Calu3 (cell line): Measurements from ENCODE around the gene HMGA1. TPM values are rescaled to one million over a fixed set of nuclear protein-coding genes. Genes with fewer than 3 reads are reported as not detected.

ENCODE experiments used
- BruUV-seq: library from RNA; stranded (reverse); fragments of 400-500 nt; replicated peaks from 2 replicates; lab custom pipeline; 2021; lab: Mats Ljungman, UMichigan
- CTCF ChIA-PET: fragments of 300-600 bp; sonication (Branson Sonifier 250); formaldehyde crosslinking; loops from one replicate; lab custom pipeline; 2022; ENCODE audit warnings: antibody characterized with exemption; lab: Charles Lee
- DNase-seq: peaks from one replicate; pipeline ENCODE4 v3.0.0; 2022
- H3K27ac Mint-ChIP-seq: one replicate; pipeline ENCODE4 v1.8.0; 2022; ENCODE audit warnings: mixed read lengths; ENCODE audit not compliant: unreplicated experiment
- H3K27me3 Mint-ChIP-seq: one replicate; pipeline ENCODE4 v1.8.0; 2022; ENCODE audit warnings: mixed read lengths; ENCODE audit not compliant: unreplicated experiment
- H3K36me3 Mint-ChIP-seq: one replicate; pipeline ENCODE4 v1.8.0; 2022; ENCODE audit warnings: mild to moderate bottlenecking, moderate library complexity, mixed read lengths; ENCODE audit not compliant: insufficient read depth, unreplicated experiment
- H3K4me1 Mint-ChIP-seq: one replicate; pipeline ENCODE4 v1.8.0; 2022; ENCODE audit warnings: mild to moderate bottlenecking, low read depth, mixed read lengths; ENCODE audit not compliant: unreplicated experiment
- H3K4me3 Mint-ChIP-seq: one replicate; pipeline ENCODE4 v1.8.0; 2022; ENCODE audit warnings: mild to moderate bottlenecking, low read depth, moderate library complexity, mixed read lengths; ENCODE audit not compliant: unreplicated experiment
- H3K9me3 Mint-ChIP-seq: one replicate; pipeline ENCODE4 v1.8.0; 2022; ENCODE audit warnings: low read depth, mixed read lengths; ENCODE audit not compliant: unreplicated experiment
- intact Hi-C: fragments of 100-400 bp; cut with micrococcal nuclease; formaldehyde crosslinking; loops from one replicate; pipeline ENCODE4 v1.10.0; 2022; ENCODE audit not compliant: unreplicated experiment
- total RNA-seq: library from RNA; stranded (reverse); gene quantifications from 2 replicates; pipeline ENCODE4 v1.2.3, GENCODE V29; 2022
- TF ChIP-seq, protein P1 (sequence below): fragments of 200-600 bp; IDR thresholded peaks from one replicate; pipeline ENCODE4 v1.8.0; 2022; ENCODE audit warnings: antibody characterized with exemption; ENCODE audit not compliant: unreplicated experiment

The HMGA1 gene
- total RNA-seq, 1 experiment from 2014 or later: 1,138 TPM

- Mint-ChIP-seq H3K4me3 (no peak overlapping the region), H3K27ac (no peak overlapping the region), H3K27me3 (no peaks in the 10 kb centered on the region), H3K9me3 (no peaks in the 10 kb centered on the region), H3K36me3 (peaks cover 12% of the 10 kb centered on the region), H3K4me1 (peaks cover 8% of the 10 kb centered on the region)
- BruUV-seq: no TSS peak
- no peak for DNase-seq
- intact Hi-C loops: no loop called here
- CTCF ChIA-PET: no interaction called here
- TF ChIP-seq, protein P1, sequence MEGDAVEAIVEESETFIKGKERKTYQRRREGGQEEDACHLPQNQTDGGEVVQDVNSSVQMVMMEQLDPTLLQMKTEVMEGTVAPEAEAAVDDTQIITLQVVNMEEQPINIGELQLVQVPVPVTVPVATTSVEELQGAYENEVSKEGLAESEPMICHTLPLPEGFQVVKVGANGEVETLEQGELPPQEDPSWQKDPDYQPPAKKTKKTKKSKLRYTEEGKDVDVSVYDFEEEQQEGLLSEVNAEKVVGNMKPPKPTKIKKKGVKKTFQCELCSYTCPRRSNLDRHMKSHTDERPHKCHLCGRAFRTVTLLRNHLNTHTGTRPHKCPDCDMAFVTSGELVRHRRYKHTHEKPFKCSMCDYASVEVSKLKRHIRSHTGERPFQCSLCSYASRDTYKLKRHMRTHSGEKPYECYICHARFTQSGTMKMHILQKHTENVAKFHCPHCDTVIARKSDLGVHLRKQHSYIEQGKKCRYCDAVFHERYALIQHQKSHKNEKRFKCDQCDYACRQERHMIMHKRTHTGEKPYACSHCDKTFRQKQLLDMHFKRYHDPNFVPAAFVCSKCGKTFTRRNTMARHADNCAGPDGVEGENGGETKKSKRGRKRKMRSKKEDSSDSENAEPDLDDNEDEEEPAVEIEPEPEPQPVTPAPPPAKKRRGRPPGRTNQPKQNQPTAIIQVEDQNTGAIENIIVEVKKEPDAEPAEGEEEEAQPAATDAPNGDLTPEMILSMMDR: no peak
Measured at GRCh38 chr6:34280216-34280615, 43.5 kb downstream of the HMGA1 start.

DNA sequence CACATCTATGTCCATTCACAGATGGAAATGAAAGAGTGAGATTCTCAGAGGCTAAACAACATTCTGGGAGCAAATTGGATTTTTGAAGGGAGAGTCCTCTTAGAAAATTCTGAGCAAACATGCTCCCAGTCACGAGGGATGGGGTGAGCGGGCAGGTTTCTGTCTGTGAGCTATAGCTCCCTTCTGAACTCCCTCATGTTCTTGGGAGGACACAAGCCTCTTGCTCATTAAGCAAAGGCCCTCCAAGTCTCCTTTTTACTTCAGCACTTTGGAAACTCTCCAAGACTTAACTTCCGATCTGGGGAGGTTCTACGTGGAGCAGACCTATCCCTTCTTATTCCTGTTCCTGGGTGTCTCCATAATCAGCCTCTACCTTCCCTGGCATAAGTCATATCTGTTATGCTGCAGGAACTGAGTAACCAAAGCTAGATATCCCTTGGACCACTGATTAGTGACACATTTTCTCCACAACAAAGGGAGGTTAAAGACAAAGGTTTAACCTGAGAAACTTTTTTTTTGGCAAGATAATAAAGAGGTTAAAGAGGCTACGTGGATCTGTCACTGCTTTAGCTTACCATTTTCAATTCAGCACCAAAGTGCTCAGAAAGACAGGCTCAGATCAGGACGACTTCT is 45.1 kb downstream of the HMGA1 start:
- TF ChIP-seq, protein P1: no peak
- no TSS peak for BruUV-seq
- Mint-ChIP-seq H3K27me3 (no peaks in the 10 kb centered on the region), H3K9me3 (no peaks in the 10 kb centered on the region), H3K27ac (no peak overlapping the region), H3K36me3 (peaks cover 21% of the 10 kb centered on the region), H3K4me1 (peaks cover 8% of the 10 kb centered on the region), H3K4me3 (no peak overlapping the region)
- DNase-seq: no peak
- CTCF ChIA-PET: interaction anchor here (1.4 kb wide), 1 partner anchor 12 kb away, joined by 3 read pairs; no protein-coding TSS in a partner anchor
- intact Hi-C loops: no loop called here

DNA sequence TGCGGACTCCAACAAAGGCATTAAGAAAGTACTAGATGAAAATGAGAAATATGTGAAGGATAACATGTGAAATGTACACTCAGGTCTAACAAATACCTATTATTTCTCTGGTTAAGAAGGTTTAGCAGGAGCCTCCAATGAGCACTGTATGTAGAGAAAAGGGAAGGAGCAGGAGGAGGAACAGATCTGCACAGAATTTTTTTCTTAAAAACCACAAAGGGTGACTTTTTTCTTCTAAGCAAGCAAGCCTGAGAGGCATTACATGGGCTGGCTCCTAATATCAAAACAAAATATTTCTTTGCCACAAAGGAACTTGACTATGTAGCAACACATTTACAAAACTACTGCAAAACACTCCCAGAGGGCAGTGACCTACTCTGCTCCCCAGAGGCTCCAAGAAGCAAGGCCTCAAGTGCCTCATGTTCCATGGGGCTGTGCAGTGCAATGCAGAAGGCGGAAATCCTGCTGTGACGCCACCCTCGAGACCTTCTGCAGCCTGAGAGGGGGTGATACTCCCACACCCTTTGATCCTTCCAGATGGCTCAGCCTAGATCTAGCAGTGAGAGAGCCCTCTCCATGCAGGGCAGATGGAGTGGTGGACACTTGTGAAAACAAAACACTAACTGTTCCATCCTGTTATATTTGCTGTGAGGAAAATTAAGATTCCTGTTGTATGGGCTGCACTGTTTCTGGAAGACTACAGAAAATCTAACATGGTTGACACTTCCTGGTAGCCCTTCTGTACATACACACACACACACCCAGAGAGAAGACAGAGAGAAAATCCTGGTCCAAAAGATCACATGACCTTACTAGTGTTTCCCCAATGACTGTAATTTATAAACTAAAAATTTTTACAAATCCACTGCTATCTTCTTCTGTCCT is 48.1 kb downstream of the HMGA1 start:
- Mint-ChIP-seq H3K36me3 (peaks cover 40% of the 10 kb centered on the region), H3K9me3 (no peaks in the 10 kb centered on the region), H3K4me1 (no peaks in the 10 kb centered on the region), H3K27me3 (no peaks in the 10 kb centered on the region), H3K27ac (no peak overlapping the region), H3K4me3 (no peak overlapping the region)
- TF ChIP-seq, protein P1: no peak
- intact Hi-C loops: no loop called here
- CTCF ChIA-PET: no interaction called here
- no peak for DNase-seq
- BruUV-seq: no TSS peak

- CTCF ChIA-PET: no interaction called here
- no peaks in the 10 kb centered on the region for H3K4me1 Mint-ChIP-seq
- H3K9me3 Mint-ChIP-seq: no peaks in the 10 kb centered on the region
- no TSS peak for BruUV-seq
- peaks cover 45% of the 10 kb centered on the region for H3K36me3 Mint-ChIP-seq
- H3K4me3 Mint-ChIP-seq: no peak overlapping the region
- intact Hi-C loops: no loop called here
- H3K27ac Mint-ChIP-seq: no peak overlapping the region
- no peak for DNase-seq
- no peaks in the 10 kb centered on the region for H3K27me3 Mint-ChIP-seq
- TF ChIP-seq, protein P1: no peak
Measured at GRCh38 chr6:34285448-34286164, 48.9 kb downstream of the HMGA1 start.
